IPS-18c (cell line): Measurements from ENCODE around the gene ACP2.

Experiments used
- H3K4me3 ChIP-seq: 2 replicates; pipeline ENCODE4 v1.7.0; 2013; ENCODE audit warnings: low read depth, mild to moderate bottlenecking, low read length, moderate library complexity; ENCODE audit not compliant: insufficient read depth
- H3K9me3 ChIP-seq: one replicate; pipeline ENCODE4 v1.6.1; 2013; ENCODE audit warnings: mild to moderate bottlenecking, low read length, moderate library complexity; ENCODE audit not compliant: control insufficient read depth, insufficient read depth

The ACP2 gene

DNA sequence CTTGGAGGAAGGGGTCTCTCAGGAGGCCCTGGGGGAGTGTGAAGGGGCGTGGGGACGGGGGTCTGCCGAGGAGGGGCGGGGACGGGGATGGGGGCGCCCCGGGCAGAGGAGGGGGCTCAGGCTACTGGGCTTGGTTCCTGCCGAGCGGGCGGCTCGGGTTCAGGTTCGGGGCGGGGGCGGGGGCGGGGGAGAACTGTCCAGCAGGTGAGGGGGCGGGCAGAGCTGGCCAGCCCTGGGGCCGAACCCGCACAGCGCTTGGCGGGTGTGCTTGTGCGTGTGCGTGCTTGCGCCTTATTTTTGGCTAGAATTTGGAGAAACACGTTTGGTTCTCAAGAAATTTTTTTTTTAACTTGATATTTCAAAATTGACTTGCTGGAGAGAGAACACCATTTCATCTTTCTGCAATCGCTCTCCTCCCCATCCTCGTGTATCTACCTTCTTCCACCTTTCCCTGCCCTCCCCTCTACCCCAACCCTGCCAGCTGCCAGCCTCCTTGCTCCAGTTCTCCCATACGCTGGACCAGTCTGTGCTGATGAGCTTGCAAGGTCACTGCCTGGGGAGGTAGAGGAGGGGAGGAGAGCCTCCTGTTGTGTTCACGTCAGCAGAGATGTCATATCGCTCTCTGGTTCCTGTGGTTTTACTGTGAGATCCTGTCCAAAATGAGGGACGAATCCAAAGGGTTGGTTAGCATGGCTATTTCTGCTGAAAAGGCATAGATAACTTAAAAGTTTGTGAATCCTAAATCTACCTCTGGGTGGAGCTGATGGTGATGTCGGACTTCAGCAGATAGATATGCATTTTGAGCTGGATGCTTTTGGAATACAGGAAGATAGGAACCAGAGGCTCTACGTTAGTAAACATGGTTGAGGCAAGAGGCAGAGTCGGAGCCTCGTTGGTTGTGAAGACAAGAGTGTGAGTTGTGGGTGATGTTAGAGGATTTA is 22.0 kb upstream of the ACP2 start:
- H3K4me3 ChIP-seq = peak overlapping the region; percentile 93
- no peaks in the 10 kb centered on the region for H3K9me3 ChIP-seq

DNA sequence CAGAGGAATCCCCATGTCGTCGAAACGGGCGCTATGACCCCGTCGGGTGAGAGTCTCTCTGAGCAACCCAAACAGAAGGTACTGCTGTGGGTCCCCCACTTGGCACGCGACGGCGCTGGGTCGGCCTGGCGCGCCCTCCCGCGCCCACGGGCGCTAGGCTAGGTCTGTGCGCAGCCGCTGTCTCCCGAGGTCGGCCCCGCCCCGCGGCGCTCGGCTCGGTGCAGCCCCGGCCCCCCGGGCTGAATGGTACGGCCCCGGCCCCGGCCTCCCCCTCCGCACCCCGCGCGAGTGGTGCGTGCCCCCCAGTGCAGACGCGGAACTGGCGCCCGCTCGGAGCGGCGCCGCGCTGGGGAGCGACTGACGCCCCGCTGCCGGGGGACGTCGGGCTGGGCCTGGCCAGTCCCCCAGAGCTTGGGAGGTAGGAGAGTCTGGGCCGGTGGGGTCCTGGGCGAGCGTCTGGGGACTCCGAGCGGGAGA is 21.3 kb upstream of the ACP2 start, which contains the start of gene MADD:
Gene MADD, plus strand, starts transcription at position 305 of the 477 bp plus-strand sequence.
- no peaks in the 10 kb centered on the region for H3K9me3 ChIP-seq

GRCh38 chr11:47269002-47269828 is 20.6 kb upstream of the ACP2 start:
- peak overlapping the region; percentile 93 for H3K4me3 ChIP-seq
- H3K9me3 ChIP-seq = no peaks in the 10 kb centered on the region

More for the DNA sequence above, 21.3 kb upstream of the ACP2 start, which contains the start of gene MADD:
- H3K4me3 ChIP-seq = peak within 1 kb of the TSS; percentile 93

DNA sequence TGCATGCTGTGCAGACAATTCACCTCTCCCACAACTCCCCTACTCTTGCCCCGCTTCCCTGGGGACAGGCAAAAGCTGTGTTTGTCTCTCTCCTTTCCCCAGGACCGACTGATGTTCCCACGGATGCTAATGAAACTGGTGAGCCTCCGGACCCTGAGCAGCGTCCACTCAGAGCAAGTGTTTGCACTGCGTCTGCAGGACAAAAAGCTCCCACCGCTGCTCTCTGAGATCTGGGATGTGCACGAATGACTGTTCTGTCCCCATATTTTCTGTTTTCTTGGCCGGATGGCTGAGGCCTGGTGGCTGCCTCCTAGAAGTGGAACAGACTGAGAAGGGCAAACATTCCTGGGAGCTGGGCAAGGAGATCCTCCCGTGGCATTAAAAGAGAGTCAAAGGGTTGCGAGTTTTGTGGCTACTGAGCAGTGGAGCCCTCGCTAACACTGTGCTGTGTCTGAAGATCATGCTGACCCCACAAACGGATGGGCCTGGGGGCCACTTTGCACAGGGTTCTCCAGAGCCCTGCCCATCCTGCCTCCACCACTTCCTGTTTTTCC is 19.9 kb upstream of the ACP2 start:
- Histone ChIP-seq H3K9me3 (no peaks in the 10 kb centered on the region), H3K4me3 (peak overlapping the region; percentile 93; the same call in 1 of the 2 replicates)

DNA sequence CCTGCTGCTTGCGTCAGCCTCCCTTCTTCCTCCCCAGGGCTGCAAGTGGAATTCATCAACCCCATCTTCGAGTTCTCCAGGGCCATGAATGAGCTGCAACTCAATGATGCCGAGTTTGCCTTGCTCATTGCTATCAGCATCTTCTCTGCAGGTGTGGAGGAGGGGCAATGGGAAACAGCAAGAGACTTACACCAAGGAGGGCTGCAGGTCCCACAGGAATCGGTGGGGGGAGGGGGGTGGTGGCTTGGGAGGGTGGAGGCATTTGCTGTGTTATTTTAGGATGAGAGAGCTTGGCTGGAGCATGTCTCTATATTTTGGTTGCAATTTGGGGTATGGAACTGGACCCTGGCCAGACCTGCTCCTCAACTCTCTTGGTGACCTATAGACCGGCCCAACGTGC is 19.3 kb upstream of the ACP2 start:
- H3K9me3 ChIP-seq = no peaks in the 10 kb centered on the region
- H3K4me3 ChIP-seq = no peak overlapping the region; the same call in 1 of the 2 replicates

DNA sequence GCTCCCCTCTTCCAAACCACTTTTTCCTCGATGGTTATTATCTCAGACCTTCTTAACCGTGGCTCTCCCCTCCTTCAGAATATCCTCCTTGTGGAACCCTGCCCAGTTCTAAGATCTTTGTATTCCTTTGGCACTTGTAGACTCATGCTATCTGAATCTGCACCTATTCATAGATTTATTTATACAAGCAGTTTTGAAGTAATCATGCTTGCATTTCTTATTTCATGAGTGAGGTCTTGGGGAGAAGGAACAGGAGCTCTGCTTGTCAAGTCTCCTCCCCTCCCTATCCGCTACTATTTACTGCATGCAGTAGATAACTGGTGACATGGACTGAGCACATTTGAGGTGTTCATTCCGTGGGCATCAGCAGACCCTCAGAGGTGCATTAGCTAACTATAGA is 15.9 kb upstream of the ACP2 start:
- Histone ChIP-seq H3K9me3 (no peaks in the 10 kb centered on the region), H3K4me3 (no peak overlapping the region)

DNA sequence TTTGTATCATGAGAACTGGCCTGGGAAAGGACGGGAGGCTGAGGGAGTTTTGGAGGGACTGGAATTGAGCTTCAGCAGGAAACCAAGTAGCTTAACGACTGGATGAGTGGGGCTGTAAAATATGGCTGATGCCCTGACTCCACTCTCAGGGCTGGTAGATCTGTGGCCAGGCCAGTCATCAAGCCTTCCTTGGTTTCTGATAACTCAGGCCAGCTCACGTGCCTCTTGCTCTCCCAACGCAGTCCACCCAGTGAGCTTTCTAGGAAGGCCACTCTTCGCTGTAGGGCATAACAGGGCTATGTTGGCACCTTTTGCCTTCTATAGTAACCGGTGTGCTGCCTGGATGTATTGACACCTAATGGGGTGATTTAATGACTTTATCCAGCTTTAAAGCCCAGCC is 15.5 kb upstream of the ACP2 start:
- Histone ChIP-seq H3K4me3 (no peak overlapping the region), H3K9me3 (no peaks in the 10 kb centered on the region)

DNA sequence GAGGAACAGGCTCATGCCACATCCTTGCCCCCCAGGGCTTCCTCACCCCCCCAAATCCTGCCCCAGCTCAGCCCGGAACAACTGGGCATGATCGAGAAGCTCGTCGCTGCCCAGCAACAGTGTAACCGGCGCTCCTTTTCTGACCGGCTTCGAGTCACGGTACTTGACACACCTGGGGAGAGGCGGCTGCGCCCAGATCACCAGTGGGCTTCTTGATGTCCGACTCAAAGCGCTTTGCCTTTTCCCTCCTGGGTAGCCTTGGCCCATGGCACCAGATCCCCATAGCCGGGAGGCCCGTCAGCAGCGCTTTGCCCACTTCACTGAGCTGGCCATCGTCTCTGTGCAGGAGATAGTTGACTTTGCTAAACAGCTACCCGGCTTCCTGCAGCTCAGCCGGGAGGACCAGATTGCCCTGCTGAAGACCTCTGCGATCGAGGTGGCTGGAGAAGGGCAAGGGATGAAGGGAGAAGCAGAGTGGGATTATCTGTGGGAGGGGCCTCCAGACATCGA is 12.7 kb upstream of the ACP2 start:
- Histone ChIP-seq H3K4me3 (no peak overlapping the region), H3K9me3 (no peaks in the 10 kb centered on the region)

DNA sequence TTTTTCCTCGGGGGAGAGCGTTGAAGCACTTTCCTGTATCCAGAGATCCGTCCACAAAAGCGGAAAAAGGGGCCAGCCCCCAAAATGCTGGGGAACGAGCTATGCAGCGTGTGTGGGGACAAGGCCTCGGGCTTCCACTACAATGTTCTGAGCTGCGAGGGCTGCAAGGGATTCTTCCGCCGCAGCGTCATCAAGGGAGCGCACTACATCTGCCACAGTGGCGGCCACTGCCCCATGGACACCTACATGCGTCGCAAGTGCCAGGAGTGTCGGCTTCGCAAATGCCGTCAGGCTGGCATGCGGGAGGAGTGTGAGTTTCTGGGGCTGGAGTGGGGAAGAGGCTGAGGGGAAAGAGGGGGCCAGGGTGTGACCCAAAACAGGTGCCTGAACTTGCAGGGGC is 11.8 kb upstream of the ACP2 start:
- H3K4me3 ChIP-seq = no peak overlapping the region
- no peaks in the 10 kb centered on the region for H3K9me3 ChIP-seq

- Histone ChIP-seq H3K4me3 (no peak overlapping the region), H3K9me3 (no peaks in the 10 kb centered on the region)
These were observed 10.8 kb upstream of the ACP2 start for GRCh38 chr11:47259232-47259977.

- Histone ChIP-seq H3K4me3 (peak overlapping the region; percentile 34; the same call in 1 of the 2 replicates), H3K9me3 (no peaks in the 10 kb centered on the region)
These were observed 9.8 kb upstream of the ACP2 start for GRCh38 chr11:47258317-47258902.

GRCh38 chr11:47257517-47258316 is 9.1 kb upstream of the ACP2 start, which contains the start of gene NR1H3:
Gene NR1H3 (plus strand): TSS chr11:47257996. CDS start chr11:47259217, 1,221 bp downstream.
- Histone ChIP-seq H3K4me3 (peak within 1 kb of the TSS; percentile 34), H3K9me3 (no peaks in the 10 kb centered on the region)

- no peaks in the 10 kb centered on the region for H3K9me3 ChIP-seq
- no peak overlapping the region for H3K4me3 ChIP-seq
These were observed 8.5 kb upstream of the ACP2 start for GRCh38 chr11:47257177-47257516.

GRCh38 chr11:47256374-47256773 is 7.8 kb upstream of the ACP2 start:
- Histone ChIP-seq H3K9me3 (no peaks in the 10 kb centered on the region), H3K4me3 (no peak overlapping the region)

- H3K4me3 ChIP-seq = no peak overlapping the region
- H3K9me3 ChIP-seq = no peaks in the 10 kb centered on the region
These were observed 5.8 kb upstream of the ACP2 start for GRCh38 chr11:47254386-47254785.

- no peaks in the 10 kb centered on the region for H3K9me3 ChIP-seq
- H3K4me3 ChIP-seq = no peak overlapping the region
These were observed 5.0 kb upstream of the ACP2 start for GRCh38 chr11:47253660-47254059.
